SHP77 treated with DMSO at 0.1 percent for 48 hours (cell line): ENCODE results near the gene TRPM1.
A peak's percentile ranks its signal among the peaks of the same experiment; 100 is the strongest.

Experiments used
- DNase-seq: peaks from one replicate; lab custom pipeline; 2025; lab: John Stamatoyannopoulos, UW

TRPM1 gene

DNA sequence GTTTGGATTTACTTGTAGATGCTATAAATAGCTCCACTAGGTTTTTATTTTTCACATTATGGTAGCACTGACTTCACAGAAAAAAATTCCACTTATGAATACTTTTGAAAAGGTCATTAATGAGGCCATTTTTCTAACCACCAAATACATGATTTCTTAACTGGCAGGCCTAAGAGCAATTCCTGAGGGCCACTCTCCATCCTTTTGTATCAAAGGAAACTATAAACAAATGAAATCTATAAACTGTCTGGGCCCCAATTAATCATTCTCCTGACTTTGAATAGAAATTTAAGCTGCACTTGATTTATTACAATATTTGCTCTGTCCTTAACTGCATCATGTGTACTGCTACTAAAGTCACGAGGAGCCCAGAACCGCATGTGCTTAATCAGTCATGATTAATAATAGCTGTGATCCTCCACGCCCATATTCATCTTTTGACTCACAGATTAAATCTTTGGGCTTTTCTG is 85.0 kb downstream of the TRPM1 start:
- no peak for DNase-seq

DNA sequence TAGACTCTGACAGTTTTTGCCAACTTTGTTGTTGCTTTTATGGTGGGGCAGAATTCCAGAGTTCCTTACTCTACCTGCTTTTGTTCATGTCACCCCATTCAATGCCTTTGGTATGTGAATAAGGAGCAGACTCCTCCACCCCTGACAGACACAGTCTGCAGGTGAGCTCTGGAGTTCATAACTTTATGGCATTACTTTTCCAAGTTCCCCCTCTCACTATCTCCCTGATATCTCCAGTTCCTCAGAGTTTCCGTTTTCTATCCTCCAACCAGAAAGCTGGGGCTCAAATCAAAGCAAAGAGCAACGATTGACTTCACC is 87.0 kb downstream of the TRPM1 start:
- DNase-seq, result no peak

DNA sequence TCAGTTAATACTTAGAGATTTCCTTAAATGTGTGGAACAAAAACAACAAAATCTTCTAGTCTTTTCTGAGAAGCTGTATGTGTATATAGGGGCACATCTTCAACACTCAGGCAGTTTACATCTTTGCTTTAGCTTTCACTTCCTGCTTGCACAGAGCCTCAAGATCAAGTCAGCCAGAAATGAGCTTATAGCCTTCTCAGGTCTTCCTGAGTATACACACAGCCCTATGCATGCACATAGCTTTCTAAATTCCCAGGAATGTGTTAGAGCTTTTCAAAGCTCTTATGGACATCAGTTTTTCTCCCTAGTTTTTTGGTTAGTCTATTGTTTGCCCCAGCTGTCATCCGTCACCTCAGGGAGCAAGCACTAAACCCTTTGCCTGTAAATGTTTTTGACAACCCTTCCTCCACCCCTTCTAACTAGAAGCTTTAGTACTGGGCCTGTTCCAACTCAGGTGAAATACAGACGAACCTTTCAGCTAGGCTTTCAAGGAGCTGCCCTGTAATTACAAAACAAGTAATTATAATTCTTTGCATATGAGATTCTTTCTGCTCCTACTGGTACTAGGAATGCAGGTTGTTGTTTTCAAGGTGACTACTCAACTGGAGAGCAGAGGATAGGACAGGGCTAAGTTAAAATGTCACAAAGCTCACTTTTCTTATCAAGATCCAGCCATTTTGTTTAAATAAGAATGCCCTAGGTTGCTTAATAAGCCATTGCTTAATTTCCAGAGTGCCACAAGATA is 87.5 kb downstream of the TRPM1 start:
- no peak for DNase-seq

DNA sequence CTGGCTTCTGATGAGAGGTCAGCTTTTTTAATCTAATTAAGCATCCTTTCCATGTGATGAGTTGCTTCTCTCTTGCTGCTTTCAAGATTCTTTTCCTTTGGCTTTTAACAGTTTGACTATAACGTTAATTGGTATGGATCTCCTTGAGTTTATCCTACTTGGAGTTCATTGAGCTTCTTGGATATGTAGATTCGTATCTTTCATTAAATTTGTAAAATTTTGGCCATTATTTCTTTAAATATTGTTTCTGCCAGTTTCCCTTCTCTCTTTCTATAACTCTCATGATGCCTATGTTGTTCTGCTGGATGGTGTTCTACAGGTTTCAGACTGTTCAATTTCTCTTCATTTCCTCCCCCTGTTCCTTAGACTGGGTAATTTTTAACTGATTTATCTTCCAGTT is 89.1 kb downstream of the TRPM1 start:
- DNase-seq, result no peak

DNA sequence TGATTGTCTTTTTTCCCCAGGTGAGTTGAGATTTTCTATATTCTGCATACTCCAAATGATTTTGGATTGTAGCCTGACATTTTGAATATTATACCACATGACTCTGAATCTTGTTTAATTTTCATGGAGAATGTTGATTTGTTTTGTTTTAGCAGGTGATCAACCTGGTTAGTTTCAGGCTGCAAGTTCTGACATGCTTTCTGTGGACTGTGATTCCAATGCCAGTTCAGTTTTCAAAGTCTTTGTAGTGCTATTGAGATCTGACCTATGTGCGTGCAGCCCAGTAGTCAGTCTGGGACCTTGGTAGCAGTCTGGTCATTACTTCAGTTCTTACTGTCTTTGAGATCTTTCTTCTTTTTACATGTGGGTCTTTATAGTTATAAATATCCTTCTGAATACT is 91.5 kb downstream of the TRPM1 start:
- no peak for DNase-seq

DNA sequence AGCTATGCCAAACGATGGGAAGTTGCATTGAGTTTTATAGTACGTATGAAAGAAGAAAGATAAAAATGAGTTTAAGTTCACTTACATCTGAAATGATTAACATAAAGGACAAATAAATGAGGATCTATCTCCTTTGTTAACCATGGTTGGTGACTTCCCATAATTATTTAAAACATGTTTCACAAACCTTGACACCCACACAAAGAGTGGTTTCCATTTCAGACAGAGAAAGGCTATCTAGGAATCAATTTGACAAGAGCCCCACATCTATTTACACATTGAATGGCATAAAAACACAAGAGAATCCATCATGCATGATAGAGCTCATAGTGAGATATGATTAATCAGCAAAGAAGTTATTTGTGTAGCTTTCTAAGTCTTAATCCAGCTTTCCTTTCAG is 95.9 kb downstream of the TRPM1 start:
- no peak for DNase-seq

DNA sequence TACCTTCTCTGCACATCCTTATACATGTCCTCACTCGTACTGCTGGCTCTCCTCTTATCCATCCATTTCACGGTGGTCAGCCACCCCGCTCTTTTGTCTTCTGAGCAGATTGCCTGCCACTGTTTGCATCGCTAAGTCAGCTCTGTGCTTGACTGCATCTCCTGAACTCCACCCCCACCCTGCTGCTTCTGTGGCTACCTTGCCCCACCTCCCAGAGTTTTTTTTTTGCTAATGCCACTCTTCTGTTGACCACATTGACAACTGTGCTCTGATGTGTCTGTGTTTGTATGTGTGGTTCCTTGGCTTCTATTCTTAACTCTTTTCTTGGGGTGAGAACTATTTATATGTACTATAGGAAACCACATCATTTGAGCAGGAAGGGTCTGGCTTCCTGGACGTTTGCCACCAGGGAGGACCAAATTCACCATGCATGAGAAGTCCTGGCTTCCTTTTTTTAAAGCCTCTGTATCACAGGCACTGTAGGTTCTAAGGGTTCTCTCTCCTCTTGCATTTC is 97.2 kb downstream of the TRPM1 start:
- no peak for DNase-seq

DNA sequence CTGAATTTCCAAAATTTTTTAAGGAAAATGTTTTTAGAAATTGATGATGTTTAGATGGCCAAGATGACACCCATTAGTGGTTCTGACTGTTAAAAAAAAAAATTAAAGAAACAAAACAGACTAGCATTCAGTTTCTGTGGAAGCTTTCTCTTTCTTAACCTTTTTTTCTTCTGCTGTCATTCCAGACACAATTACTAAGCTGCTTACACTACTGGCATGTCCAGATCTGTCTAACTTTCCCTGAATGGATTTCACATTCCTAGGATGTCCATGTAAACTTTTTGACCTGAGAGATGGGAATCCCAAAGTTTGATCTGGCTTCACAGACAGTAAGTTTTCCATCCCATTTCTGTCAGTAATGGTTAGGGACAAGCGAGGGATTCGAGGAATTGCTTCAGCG is 99.8 kb downstream of the TRPM1 start:
- no peak for DNase-seq

DNA sequence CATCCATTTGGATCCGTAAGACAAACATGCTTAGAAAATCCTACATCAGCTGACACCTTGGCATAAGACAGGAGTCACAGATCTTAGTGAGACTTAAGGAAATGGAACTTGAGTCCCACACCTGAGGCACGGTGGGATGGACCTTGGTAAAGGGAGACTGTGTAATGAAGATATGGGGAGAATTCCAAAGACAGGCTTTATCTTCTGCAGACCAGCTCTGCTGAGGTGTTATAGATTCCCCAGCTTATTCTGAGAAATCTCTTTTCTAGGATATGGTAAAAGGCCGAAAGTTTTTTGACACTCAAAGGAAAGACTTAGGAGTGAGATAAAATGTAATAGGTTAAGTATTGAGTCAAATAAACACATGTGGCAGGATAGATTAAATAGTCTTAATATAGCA is 101.8 kb downstream of the TRPM1 start:
- no peak for DNase-seq

DNA sequence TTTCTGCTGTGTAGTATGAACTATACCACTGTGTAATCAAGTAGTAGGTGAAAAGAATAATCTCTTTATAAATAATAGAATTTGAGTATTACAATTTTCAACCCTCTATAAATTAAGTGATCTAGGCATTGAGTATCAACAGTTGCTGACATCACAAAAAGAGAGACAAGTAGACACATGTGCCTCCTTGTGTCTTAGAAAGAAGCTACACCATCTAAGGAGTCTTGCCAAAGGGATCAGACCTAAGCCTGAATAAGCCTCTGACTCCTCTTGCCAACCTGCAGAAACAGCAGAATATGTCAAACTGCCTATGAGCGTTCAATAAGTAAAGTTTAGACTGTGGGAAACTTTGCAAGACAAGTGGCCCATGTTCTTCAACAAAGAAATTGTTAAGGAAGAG is 104.3 kb downstream of the TRPM1 start:
- DNase-seq, result no peak

DNA sequence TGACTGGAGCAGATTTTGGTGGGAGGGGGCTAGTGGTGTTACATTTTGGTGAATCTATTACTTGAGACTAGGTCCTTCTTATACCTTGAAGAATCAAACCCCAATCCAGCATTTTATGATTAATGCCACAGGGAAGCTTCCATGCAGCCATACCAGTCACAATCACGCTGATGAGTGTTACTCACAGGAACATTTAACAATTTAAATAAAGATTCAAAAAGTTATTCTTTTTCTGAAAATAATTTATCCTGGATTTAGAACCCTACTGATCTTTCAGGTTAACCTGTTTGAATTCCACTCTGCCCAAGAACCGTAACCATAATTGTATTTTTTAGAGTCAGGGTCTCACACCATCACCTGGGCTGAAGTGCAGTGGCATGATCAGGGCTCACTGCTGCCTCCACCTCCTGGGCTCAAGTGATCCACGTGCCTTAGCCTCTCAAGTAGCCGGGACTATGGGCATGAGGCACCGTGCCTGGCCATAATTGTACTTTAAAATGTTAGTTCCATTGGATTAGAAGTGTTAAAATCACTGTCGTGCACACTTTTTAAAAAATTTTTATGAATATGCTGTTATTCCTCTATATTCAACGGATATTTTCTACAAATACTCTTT is 109.2 kb downstream of the TRPM1 start:
- DNase-seq, result no peak

DNA sequence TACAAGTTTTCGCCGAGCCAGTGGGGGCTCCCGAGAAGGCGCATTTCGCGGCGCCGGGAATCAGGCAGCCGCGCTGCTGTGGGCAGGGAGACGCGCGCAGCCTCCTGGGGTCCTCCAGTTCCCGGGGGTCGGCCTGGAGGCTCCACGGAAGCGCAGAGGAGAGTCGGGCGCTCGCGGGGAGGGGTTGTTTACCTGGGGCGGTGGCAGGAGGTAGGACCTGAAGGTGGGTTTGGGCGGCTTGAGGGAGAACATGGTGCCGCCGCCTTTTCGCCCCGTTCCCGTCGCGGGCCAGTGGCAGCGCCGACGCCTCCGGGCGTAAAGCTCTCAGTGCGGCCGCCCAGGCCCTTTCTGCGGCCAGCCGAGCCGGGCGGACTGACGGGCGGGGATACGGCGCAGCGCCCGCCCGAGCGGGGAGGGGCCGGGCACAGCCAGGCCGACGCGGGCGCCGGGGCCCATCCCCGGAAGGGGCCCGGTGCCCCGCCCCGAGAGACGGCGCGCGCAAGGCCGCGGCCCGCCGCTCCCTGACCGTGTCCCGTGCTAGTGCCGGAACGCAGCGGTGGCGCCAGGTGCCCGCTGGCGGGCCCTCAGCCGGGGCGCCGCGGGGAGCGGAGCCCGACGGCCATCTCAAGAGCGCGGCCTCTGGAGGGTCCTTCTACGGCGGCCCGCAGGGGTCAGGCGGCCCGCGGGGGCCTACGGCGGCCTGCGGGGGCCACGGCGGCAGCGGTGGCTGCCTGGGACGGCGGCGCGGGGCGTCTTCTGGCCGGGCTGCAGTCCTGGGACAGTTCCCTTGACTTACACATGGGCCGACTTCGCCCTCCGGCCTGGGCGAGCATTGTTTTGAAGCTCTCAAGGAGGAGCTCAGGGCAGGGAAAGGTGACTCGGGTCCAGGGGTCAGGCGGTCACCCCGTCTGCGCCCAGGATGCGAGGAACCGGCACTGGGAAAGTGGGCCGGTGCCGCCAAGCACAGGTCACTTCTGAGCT is 110.0 kb downstream of the TRPM1 start, which contains the start of gene MTMR10:
MTMR10 (minus strand) TSS at position 374 of the 981 bp plus-strand sequence; CDS start at position 252, 122 bp downstream.
- peak; percentile 48 for DNase-seq

DNA sequence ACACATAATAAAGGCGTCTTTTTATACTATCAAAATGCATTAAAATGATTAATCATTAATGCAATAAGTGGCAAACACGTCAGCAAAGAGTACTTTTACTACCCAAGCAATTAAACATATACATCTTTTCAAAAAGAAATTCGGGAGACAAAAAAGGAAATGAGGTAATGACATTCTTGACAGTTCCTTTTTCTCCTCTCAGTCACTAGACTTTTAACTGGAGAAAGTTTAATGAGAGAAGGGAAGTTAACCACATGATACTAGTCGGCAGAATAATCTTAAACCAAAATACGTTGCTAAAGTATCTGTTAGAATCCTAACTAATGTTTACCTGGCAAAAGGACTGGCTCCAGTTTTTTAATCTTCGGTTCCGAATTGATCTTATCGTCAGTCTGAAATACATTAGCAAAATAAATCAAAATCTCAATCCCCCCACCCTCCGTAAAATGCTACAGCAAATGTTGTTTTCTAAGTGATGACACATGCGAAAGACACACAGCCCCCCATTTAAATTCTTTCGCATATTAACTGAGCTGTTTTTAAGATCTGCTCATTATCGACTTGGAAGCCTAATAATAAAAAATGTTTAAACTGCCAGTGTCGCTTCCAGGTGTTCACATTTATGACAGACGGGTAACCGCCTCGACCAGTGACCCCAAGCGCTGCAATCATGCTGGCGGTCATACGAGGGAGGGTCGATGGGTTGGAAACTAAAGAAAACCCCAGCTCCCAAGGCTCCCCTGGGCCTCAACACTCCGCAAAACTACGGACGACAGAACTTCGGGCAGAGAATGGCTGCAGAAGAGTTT is 110.9 kb downstream of the TRPM1 start:
- DNase-seq, result no peak

DNA sequence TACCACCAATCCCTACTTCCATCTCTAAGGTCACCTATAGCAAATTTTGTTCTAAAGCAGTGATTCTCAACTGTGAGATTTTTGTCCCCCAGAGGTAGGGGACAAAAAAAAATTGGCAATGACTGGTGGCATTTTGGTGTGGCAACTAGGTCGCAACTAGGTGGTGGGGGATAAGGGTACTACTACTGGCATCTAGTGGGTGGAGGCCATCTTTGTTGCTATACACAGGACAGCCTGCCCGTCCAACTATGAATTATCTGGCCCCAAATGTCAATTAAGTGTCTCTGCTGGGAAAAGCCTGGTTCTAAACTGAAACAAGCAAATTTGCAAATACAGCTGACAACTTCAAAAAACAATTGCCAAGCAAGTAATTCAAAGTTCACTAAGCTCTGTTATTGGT is 111.5 kb downstream of the TRPM1 start:
- DNase-seq, result no peak

DNA sequence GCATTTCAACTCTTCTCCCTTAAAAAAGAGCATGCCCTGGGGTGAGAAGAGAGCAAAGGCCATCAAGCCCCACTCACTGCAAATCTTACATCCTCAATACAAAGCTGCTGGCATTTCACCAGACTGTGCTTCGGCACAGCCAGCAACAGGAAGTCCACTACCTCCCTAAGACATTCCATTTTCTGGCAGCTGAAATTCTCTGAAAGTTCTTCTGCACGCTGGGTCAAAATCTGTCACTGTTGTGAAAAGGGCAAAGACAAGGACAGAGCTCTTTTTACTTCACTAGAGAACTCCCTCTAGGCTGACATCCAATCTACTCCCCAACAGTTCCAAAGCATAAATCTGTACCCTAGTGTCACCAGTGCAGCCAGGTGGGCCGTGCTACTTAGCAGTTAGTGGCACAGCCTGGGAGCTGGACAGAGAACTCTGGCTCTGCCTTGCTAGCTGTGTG is 116.4 kb downstream of the TRPM1 start:
- no peak for DNase-seq

DNA sequence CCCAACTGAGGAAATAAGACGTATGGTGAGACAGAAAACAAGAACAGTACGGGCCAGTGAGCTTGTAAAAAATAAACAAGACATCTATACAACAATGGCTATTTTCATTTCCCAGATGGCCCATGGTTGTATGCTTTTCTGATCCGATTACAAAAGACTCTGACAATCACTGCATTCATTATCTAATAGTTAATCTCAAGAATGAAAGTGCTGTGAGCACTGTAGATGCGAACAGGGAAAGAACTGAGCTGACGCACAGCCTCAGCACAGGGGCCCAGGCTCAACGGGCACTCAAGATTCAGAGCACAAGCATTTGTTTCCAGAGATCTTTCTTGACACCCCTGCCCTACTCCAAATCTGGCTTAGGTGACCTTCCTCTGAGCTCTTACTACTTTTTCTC is 117.0 kb downstream of the TRPM1 start:
- DNase-seq, result no peak

DNA sequence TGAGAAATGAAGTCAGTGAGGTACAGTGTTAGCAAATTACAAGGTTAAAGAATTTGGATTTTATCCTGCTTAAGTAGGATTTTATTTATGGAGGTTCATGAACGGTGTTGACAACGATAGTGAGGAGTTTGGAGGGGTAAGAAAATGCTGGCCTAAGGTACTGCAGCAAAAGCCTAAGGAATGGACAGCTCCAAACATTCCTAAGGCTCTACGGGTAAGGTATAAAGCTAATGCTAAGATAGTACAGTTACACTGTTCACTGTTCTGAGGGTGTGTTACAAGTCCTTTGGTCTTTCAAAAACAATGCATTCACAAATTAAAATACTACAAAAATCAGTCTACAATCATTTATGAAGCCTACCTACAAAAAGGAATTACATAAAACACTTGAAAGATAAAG is 117.4 kb downstream of the TRPM1 start:
- DNase-seq, result no peak

DNA sequence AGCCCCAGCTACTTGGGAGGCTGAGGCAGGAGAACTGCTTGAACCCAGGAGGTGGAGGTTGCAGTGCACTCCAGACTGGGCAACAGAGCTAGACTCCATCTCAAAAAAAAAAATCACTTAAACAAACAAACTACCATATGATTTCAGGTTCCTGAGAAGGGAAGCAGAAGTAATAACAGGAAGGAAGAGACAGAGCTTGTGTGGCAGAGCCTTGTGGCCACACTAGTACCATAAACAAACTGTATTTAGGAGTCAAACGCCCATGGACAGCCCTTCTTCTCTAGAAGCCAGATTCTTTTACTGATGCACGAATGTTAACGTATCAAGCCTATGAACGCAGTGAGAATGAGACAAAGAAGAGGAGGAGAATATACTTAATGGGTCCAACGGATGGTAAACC is 122.1 kb downstream of the TRPM1 start:
- no peak for DNase-seq

DNA sequence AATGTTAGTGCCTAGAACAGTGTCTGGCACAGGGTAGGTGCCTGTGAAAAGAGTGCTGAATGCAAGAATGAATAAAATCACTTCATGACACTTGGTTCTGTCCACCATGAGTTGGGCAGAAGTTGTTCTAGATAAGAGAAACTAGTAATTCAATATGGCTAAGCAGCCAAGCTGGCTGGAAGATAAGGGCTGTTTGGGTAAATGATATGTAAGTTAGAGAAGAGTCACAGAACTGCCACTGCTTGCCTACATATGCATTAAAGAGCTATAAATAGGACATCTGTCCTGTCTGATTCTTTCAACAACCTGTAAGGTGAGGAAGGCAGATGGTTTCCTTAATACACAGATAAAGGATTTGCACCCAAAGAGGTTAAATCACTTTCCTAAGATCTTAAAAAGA is 123.2 kb downstream of the TRPM1 start:
- no peak for DNase-seq

DNA sequence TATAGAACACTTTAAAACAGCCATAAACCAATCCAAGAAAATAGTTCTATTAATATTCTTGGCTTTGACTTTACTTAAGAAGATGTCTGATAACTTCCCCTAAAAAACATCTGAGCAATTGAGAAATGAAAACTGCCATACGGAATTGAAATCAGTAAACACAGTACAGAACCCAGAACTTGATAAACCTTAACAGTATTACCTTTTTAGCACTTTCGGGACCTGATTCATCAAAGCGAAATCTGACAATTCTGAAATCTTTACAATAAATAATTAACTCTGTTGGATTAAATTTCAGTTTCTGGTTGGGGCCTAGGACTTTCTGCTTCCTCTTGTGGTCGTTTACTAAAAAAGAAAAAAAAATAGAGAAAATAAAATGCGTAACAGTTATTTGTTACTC is 127.4 kb downstream of the TRPM1 start:
- no peak for DNase-seq

DNA sequence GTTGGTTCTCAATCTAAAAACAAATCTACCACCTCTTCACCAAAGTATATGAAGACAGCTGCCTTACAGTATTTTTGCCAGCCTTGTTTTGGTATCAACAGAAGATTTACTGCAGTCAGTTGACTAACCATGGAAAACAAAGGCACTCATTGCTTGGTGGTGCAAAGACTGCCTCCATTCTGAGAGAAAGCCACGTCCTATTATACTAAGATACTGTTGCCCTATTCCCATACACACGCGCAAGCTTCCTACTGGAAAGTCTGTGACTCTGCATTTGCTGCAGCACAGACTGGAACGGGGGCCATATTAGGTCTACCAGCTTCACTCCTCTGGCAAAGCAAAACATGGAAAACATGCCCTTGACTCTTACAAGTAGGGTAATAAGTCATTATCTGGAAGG is 128.1 kb downstream of the TRPM1 start:
- no peak for DNase-seq

DNA sequence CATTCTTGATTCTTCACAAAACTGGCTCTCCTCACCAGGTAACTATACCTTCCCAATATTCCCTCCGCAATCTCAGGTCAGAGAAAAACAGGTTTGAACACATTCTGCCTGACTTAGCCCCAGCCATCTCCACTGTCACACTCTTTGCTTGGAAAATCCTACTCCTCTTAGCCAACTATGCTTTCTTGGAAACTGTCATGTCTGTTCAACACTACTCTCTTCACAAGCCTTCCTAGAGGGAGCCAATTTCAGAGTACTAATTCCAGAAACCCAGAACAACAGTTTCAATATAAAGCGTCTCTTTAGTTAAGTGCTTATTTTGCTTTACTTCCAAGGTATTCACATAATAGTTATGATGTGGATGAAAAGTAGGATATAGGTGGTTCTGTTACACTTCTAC is 131.8 kb downstream of the TRPM1 start:
- no peak for DNase-seq
